Measurements from ENCODE around the gene KLF13.

KLF13 gene

GRCh38 chr15:31385736-31386135, 59.1 kb downstream of the KLF13 start:
- DNase-seq: peak; percentile 42

DNA sequence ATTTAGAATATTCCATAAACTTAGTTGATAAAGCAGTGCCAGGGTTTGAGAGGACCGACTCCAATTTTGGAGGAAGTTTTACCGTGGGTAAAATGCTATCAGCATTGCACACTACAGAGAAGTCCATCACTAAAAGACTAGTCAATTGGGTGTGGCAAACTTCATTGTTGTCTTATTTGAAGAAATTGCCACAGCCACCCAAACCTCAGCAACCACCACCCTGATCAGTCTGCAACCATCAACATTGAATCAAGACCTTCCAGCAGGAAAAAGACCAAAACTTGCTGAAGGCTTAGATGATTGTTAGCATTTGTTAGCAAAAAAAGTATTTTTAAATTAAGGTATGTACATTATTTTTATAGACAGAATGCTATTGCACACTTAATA, 60.5 kb downstream of the KLF13 start:
- DNase-seq: peak; percentile 73

- DNase-seq: peak; percentile 88
Observed at GRCh38 chr15:31387479-31388118, 61.0 kb downstream of the KLF13 start.

DNA sequence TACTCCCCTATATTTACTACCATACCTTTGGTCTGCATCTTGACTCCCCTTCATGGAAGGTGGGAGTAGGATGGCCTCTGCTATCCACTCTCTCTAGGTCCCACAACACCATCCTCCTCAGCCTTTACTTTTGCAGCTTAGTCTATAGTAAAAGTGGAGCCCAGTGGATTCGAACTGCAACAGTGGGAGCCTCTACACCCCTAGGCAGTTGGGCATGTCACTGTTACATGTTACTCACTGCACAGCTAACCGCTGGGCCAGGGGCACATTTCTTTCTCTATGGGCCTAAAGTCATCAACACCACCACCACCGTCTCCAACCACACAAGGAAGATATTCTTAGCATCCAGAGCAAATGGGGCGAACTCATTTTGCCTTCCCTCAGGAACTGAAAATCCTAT, 62.9 kb downstream of the KLF13 start:
- no peak for DNase-seq

DNA sequence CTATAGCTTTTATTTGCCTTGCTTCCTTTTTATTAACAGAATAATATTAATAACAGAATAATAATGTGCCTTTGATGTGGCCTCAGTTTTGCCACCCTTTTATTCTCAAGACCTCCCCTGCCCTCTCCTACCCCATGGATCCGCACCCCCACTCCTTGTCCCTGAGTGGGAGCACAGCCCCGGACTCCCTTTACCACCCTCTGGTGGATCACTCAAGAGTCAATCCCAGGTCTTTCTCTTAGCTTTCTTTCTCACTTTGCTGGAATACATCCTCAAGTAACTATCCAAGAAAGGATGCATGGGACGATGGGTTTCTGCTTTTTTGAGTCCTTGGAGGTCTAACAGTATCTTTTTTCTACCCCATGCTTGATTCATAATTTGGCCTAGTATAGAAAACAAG, 63.4 kb downstream of the KLF13 start:
- DNase-seq: no peak

DNA sequence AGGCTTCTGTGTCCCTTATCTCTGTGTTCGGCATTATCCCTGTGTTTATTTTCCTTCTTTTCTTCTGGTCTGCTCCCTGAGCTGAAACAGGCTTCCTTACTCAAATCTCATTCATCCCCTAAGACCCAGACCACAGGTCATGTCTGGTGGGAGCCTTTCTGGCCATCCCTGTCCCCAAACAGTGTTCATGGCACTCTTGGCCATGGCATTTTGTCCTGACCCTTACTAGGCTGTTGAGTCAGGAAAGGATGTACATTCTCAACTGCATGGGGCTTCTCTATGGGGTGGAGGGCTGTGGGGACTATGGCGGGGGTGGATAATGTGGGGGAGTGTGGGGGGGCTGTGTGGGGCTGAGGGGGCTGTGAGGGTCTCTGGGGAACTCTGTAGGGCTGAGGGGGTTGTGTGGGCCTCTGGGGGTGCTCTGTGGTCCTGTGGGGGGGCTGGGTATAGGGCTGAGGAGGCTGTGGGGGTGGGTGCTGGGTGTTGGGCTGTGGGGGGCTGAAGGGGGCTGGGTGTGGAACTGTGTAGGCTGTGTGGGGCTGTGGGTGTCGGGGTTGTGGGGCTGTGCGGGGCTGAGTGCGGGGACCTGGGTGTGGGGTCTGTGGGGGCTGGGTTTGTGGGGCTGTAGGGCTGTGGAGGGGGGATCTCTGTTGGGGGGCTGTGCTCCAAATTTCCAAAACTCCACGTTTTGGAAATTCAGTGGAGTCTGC, 64.3 kb downstream of the KLF13 start:
- no peak for DNase-seq

- peak; percentile 88 for DNase-seq
Observed at GRCh38 chr15:31391687-31392671, 65.3 kb downstream of the KLF13 start.

- DNase-seq: no peak
Observed at GRCh38 chr15:31392761-31393401, 66.2 kb downstream of the KLF13 start.

DNA sequence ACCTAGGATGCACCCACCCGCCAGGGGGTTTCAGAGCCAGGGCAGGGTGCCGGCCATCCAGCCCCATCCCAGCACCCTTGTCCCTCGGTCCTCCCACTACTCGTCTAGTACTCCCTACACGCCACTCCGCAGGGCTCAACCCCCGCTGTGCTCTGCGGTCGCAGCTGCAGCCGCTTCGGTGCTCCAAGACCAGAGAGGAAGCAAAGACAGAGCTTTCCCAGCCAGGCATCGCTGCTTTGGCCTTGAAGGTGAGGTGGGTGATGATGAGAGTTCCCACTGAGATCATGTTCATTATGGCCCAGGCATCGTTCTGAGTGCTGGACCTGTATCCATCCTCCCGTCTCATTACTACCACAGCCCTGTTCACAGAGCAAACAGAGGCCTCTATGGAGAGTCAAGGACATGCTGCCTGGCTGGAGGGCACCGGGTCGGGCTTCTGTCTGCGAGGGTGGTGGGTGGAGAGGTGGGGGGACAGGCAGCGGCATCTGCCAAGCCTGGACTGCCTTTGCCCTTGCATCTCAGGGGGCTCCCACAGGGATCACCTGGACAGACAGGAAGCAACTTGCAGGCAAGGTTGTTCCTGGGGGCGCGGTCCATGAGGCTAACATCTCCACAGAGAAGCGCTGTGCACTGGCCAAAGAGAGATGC, 66.9 kb downstream of the KLF13 start:
- DNase-seq: no peak

DNA sequence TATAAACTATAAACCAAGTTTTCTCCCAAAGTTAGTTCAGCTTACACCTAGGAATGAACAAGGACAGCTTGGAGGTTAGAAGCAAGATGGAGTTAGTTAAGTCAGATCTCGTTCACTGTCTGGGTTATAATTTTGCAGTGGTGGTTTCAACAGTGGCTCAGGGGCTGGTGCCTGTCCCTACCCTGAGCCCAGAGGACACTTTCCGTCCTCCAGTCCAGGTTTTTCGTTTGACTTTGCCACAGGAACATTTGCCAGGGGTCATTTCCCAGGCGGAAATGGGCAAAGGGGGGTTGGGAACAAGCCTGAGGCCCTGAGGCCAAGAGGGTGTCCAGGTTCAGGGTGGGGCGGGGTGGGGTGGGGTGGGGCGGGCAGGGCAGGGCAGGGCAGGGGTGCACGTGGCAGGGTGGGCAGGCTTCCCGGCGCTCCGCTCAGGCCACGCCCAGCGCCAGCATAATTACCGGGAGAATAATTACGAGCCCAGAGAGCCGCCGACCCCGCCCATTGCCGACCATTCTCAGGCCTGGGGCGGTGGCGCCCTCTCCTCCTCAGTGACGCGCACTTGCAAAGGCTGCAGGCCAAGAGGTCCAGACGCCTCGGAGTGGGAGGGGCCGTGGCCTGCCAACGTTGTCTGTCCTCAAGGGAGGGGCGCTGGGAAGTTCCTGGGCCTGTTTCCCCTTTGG, 70.4 kb downstream of the KLF13 start:
- no peak for DNase-seq

DNA sequence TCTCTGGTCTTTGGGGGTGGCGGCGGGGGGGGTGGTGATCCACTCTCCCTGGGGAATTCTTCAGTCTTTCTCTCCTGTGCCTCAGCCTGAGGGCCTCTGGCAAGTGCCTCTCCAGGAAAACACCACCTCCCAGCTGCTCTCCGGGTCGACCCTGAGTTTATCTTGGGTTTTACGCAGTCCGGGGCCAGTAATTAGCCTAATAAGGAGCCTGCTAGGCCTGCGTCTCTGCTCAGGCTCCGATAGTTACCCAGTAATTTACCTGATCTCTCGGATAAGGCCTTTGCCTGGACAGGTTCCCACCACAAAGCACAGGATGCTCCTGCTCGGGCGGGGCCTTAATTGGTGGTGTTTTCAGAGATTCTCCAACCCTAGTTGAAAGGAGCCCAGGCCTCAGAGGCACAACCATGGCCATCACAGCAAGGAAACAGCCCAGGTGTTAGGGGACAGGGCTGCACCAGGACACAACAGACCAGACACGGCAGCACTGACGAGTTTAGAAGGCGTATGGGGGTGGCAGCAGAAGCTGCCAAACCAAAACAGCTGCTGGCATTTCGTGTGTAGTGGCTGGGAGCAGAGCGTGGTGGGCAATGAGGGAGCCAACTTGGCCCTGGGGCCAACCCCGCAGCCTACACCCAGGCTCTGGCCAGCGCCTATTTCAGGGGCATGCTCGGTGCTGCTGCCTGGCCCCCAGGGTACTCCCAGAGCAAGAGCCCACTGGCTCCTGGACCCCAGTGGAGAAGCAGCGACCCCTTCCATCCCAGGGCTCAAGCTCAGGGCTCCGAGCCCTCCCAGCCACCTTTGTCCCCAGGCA, 71.4 kb downstream of the KLF13 start:
- DNase-seq: no peak

DNA sequence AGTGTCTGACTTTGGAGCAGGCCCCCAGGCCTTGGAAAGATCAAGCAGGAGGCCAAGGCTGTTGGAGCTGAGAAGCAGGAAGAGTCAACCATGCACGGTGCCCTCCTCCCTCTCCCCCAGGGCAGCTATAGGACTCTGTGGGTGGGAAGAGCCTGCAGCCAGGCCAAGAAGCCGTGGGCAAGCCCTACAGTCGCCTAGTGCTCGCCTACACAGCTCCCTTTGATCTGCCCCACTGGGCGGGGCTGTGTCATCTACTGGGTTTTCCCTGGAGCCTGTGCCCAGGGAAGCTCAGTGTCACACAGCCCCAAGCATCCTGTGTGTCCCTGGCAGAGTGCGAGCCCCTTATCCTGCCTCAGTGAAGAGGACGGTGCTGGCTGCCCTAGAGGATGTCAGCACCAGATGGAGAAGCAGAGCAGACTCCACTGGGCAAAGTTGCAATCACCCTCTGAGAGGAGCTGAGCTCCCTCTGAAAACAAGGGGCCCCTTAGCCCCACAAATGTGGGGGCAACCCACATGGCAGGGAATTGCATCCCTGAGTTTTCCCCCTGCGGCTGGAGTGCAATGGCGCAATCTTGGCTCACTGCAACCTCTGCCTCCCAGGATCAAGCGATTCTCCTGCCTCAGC, 72.2 kb downstream of the KLF13 start:
- DNase-seq: no peak

DNA sequence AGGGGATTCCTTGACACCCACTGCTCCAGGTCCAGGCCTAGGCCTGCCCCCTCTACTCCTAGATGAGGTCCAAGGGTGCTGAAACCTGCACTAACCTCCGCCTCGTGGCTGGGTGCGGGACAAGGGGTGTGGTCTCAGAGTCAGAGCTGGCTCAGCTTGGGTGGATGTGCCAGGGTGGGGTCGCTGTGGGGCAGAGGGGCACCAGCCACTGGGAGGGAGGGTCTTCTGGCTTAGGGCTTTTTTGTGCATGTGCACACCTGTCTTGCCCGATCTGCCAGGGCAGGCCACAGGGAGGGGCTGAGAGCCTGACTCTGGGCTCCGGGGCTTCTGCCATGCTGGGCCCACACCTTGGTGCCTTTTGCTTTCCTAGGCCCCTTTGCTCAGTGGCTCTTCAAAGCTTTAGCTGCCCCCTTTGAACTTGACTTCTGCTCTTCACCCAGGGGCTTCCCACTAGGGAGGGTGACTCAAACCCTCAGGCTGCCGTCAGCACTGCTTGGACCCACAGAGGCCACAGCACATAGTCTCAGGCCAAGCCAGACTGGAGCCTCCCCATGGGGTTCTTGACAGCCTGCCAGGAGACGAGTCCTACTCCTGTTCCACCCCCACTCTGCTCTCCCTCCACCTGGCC, 73.0 kb downstream of the KLF13 start:
- peak; percentile 31 for DNase-seq

DNA sequence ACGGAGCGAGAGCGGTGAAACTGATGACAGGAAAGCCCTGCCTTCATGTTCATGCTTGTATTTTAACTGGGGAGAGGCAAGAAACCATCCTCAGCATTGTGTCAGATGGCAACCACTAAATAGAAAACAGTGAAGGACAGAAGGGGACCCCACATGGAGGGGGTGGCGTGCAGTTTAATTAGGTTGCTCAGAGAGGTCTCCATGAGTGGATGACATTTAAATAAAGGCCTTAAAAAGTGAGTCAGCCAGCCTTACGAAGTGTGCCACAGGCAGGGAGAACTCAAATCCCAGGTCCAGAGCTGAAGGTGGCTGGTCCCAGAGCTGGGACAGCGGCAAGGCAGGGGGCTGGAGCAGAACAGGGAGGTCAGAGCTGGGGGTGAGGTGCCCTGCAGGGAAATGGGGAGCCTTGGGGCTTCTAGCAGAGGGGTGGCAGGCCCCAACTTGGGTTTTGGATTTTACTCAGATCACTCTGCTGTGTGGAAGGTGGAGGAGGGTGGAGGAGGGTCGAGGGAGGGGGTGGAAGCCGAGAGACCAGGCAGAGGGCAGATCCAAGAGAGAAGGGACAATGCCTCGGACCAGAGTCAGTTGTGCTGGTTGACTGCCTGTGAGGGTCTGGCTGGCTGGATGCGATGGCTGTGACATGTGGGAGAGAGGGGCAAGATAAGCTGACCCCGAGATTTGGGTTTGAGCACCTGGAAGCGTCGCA, 73.7 kb downstream of the KLF13 start:
- DNase-seq: no peak

DNA sequence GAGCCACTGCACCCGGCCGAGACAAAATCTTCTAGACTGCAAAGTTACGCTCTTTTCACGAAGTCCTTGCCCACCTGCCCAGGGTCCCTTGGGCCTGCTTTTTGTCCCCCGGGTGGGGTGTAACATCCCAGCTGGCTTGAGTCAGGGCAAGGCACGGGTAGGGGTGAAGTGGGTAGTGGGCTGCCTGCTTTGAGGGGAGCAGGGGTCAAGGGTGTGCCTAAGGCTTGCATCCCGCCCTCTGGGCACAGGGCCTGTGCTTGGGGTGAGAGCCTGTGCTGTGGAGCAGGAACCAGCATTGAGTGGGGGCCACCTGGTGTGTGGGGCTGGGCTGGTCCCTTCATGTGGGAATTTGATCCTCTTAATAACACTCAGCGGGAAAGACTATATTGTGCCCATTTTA, 74.6 kb downstream of the KLF13 start:
- no peak for DNase-seq

DNA sequence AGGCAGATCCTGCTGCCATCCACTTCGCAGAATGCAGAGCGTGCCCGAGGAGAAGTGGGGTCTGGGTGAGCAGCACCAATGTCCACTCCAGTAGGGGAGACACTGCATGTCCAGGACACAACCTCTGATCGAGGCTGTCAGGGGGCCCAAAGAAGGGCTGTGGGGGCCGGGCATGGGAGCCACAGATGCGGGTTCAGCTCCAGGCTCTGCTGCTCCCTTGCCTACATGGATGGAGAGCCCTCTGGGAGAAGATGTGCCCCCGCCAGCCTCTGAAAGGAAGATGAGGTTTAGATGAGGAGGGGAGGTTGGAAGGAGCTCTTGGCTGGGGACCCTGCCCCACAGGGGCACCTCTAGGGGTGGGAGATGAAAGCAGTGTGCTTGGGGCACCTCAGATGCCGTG, 75.4 kb downstream of the KLF13 start:
- DNase-seq: no peak

DNA sequence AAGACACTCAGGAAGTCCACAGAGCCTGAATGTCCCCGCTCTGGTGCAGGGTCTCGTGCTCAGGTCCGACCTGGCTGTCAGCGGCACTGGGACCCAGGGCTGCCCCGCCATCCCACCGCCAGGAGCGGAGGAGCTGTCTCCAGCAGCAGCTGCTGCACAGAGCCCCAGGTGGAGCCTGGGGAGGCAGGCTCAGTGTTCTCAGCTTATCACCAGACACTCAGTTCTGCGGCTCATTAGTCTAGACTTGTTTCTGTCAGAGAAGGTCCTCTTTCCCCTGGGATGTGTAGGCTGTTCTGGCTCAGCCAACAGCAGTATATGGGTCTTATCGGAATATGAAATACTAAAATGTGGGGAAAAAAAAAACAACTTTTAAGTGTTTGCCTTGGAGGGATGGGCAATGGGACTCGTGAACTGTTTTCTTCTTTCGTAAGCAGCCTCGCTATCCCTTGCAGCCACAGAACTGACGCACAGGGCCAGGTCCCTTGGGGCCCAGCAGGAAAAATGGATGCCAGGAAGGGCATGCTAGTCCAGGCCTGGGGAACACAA, 75.9 kb downstream of the KLF13 start:
- DNase-seq: no peak

DNA sequence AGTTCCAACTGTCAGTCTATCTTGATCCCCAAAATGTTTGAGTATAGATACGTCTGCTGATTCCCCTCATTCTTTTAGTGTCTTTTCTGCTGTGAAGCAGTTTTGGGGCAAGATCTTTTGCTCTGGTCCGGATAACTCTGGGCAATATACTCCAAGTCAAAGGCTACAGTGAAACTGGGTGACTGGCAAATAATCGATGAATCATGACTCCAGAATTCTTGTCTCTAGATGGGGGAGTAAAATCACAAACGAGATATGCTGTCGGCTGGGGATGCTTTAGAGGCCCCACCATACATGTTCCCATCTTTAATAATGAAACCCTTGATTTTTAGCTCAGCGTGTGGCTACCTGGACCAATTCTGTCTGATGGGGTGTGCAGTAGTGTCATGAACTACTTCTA, 76.5 kb downstream of the KLF13 start:
- DNase-seq: no peak

- no peak for DNase-seq
Observed at GRCh38 chr15:31403606-31404005, 77.0 kb downstream of the KLF13 start.
